OCI-LY1 (cell line): Measurements from ENCODE around the gene GALNTL6.

Source experiments
- H2AFZ ChIP-seq: fragments of 200-600 bp; sonication (generic), shearing (Covaris generic); 2 replicates; pipeline ENCODE4 v1.6.0; 2014; ENCODE audit warnings: antibody characterized with exemption, mild to moderate bottlenecking, low read length
- H3F3A ChIP-seq: fragments of 200-600 bp; sonication (generic), shearing (Covaris generic); 2 replicates; pipeline ENCODE4 v1.6.0; 2014; ENCODE audit warnings: mild to moderate bottlenecking, antibody characterized with exemption, low read length, moderate library complexity; ENCODE audit not compliant: insufficient read depth
- H3K27ac ChIP-seq: fragments of 200-600 bp; sonication (generic); 2 replicates; pipeline ENCODE4 v1.5.1; 2014; ENCODE audit warnings: low read length, mixed run types, mild to moderate bottlenecking, low read depth; ENCODE audit not compliant: poor library complexity, severe bottlenecking
- H3K27me3 ChIP-seq: fragments of 200-600 bp; sonication (generic); 2 replicates; pipeline ENCODE4 v1.6.0; 2014; ENCODE audit warnings: antibody characterized with exemption, mild to moderate bottlenecking, low read length, moderate library complexity; ENCODE audit not compliant: insufficient read depth
- H3K36me3 ChIP-seq: fragments of 200-600 bp; sonication (generic); 2 replicates; pipeline ENCODE4 v1.6.1; 2014; ENCODE audit warnings: mild to moderate bottlenecking, antibody characterized with exemption, low read length, moderate library complexity, mixed read lengths; ENCODE audit not compliant: insufficient read depth
- H3K4me1 ChIP-seq: fragments of 200-600 bp; sonication (generic); 2 replicates; pipeline ENCODE4 v1.5.1; 2014; ENCODE audit warnings: mild to moderate bottlenecking, low read length, moderate library complexity; ENCODE audit not compliant: insufficient read depth, severe bottlenecking
- H3K4me2 ChIP-seq: fragments of 200-600 bp; sonication (generic), shearing (Covaris generic); 2 replicates; pipeline ENCODE4 v1.6.1; 2014; ENCODE audit warnings: low read length
- H3K4me3 ChIP-seq: fragments of 200-600 bp; sonication (generic); 2 replicates; pipeline ENCODE4 v1.5.1; 2014; ENCODE audit warnings: low read length, low read depth, mild to moderate bottlenecking, mixed read lengths; ENCODE audit not compliant: poor library complexity, severe bottlenecking
- H3K79me2 ChIP-seq: fragments of 200-600 bp; shearing (Covaris generic); 2 replicates; pipeline ENCODE4 v1.6.1; 2016; ENCODE audit warnings: mixed run types, low read length, mixed read lengths; ENCODE audit not compliant: insufficient read depth
- H3K9ac ChIP-seq: fragments of 200-600 bp; sonication (generic), shearing (Covaris generic); 2 replicates; pipeline ENCODE4 v1.6.1; 2014; ENCODE audit warnings: mild to moderate bottlenecking, low read length, mixed read lengths
- H3K9me2 ChIP-seq: fragments of 200-600 bp; sonication (generic), shearing (Covaris generic); 2 replicates; pipeline ENCODE4 v1.6.1; 2014; ENCODE audit warnings: low read depth, mild to moderate bottlenecking, low read length, mixed read lengths
- H3K9me3 ChIP-seq: fragments of 200-600 bp; shearing (Covaris generic); 2 replicates; pipeline ENCODE4 v1.6.1; 2014; ENCODE audit warnings: low read length, mixed read lengths
- H4K20me1 ChIP-seq: fragments of 200-600 bp; sonication (generic), shearing (Covaris generic); 2 replicates; pipeline ENCODE4 v1.6.0; 2016; ENCODE audit warnings: mild to moderate bottlenecking, low read length; ENCODE audit not compliant: insufficient read depth
- EZH2 ChIP-seq: fragments of 200-600 bp; sonication (generic), shearing (Covaris generic); IDR thresholded peaks from 2 replicates; pipeline ENCODE4 v1.8.0; 2017; ENCODE audit warnings: borderline replicate concordance, mixed run types, mild to moderate bottlenecking, antibody characterized with exemption, low read length, moderate library complexity, mixed read lengths
- TF ChIP-seq, protein P1 (sequence below): fragments of 200-600 bp; sonication (generic), shearing (Covaris generic); IDR thresholded peaks from 2 replicates; pipeline ENCODE4 v1.5.1; 2017; ENCODE audit warnings: mild to moderate bottlenecking, antibody characterized with exemption, low read length, moderate library complexity, mixed read lengths

GALNTL6 gene

GRCh38 chr4:172892300-172892699 is 1079.1 kb downstream of the GALNTL6 start:
- no peak overlapping the region for H3K4me3 ChIP-seq
- TF ChIP-seq EZH2, result no peak
- TF ChIP-seq, protein P1, sequence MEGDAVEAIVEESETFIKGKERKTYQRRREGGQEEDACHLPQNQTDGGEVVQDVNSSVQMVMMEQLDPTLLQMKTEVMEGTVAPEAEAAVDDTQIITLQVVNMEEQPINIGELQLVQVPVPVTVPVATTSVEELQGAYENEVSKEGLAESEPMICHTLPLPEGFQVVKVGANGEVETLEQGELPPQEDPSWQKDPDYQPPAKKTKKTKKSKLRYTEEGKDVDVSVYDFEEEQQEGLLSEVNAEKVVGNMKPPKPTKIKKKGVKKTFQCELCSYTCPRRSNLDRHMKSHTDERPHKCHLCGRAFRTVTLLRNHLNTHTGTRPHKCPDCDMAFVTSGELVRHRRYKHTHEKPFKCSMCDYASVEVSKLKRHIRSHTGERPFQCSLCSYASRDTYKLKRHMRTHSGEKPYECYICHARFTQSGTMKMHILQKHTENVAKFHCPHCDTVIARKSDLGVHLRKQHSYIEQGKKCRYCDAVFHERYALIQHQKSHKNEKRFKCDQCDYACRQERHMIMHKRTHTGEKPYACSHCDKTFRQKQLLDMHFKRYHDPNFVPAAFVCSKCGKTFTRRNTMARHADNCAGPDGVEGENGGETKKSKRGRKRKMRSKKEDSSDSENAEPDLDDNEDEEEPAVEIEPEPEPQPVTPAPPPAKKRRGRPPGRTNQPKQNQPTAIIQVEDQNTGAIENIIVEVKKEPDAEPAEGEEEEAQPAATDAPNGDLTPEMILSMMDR, result peak; percentile 70
- no peak overlapping the region for H3K27ac ChIP-seq

DNA sequence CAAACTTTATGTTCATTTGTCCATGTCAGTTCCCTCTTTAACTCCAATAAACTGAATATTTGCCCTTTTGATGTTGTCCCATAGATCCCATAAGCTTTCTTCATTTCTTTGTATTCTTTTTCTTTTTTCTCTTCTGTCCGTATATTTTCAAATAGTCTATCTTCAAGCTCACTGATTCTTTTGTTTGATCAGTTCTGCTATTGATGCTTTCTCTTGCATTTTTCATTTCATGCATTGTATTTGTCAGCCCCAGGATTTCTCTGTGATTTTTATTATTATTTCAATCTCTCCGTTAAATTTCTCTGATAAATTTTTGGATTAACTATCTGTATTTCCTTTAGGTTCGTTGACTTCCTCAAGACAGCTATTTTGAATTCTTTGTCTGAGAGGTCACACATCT is 1082.5 kb downstream of the GALNTL6 start:
- Histone ChIP-seq H3K4me2 (no peak overlapping the region), H3K9ac (no peak overlapping the region), H3K27ac (no peak overlapping the region), H3K79me2 (no peaks in the 10 kb centered on the region), H4K20me1 (no peaks in the 10 kb centered on the region), H3K9me2 (no peaks in the 10 kb centered on the region), H3F3A (no peaks in the 10 kb centered on the region), H2AFZ (no peak overlapping the region), H3K9me3 (no peaks in the 10 kb centered on the region), H3K4me3 (no peak overlapping the region), H3K36me3 (no peaks in the 10 kb centered on the region), H3K4me1 (no peaks in the 10 kb centered on the region), H3K27me3 (no peaks in the 10 kb centered on the region)
- no peak for TF ChIP-seq EZH2
- TF ChIP-seq, protein P1, result no peak

More at GRCh38 chr4:172892300-172892699, 1079.1 kb downstream of the GALNTL6 start:
- Histone ChIP-seq H4K20me1 (no peaks in the 10 kb centered on the region), H3K9ac (no peak overlapping the region), H3K4me1 (no peaks in the 10 kb centered on the region), H3F3A (no peaks in the 10 kb centered on the region), H3K9me2 (no peaks in the 10 kb centered on the region), H3K27me3 (no peaks in the 10 kb centered on the region), H3K4me2 (no peak overlapping the region), H3K36me3 (no peaks in the 10 kb centered on the region), H2AFZ (no peak overlapping the region), H3K79me2 (no peaks in the 10 kb centered on the region), H3K9me3 (no peaks in the 10 kb centered on the region)

GRCh38 chr4:172897046-172897445 is 1083.8 kb downstream of the GALNTL6 start:
- TF ChIP-seq, protein P1, result no peak
- TF ChIP-seq EZH2, result no peak
- H3K27me3 ChIP-seq, result no peaks in the 10 kb centered on the region
- no peak overlapping the region for H3K27ac ChIP-seq
- H3K9ac ChIP-seq, result no peak overlapping the region
- H3K9me2 ChIP-seq, result no peaks in the 10 kb centered on the region
- H3K4me3 ChIP-seq, result no peak overlapping the region
- no peaks in the 10 kb centered on the region for H3K9me3 ChIP-seq
- H3K79me2 ChIP-seq, result no peaks in the 10 kb centered on the region
- no peaks in the 10 kb centered on the region for H3K36me3 ChIP-seq
- H3K4me2 ChIP-seq, result no peak overlapping the region
- no peaks in the 10 kb centered on the region for H3K4me1 ChIP-seq
- no peak overlapping the region for H2AFZ ChIP-seq
- H3F3A ChIP-seq, result no peaks in the 10 kb centered on the region
- no peaks in the 10 kb centered on the region for H4K20me1 ChIP-seq
